DMS153 treated with DMSO at 0.1 percent for 48 hours (cell line): ENCODE results near the gene TXNRD2.

Experiments used
- DNase-seq: peaks from one replicate; lab custom pipeline; 2025; ENCODE audit not compliant: unreplicated experiment; lab: John Stamatoyannopoulos, UW

The TXNRD2 gene

GRCh38 chr22:19980766-19981165 lies 39.1 kb upstream of the TXNRD2 start:
- no peak for DNase-seq

GRCh38 chr22:19979712-19980493 lies 38.3 kb upstream of the TXNRD2 start:
- DNase-seq, result no peak

- DNase-seq, result no peak
Measured at GRCh38 chr22:19978748-19979147, 37.1 kb upstream of the TXNRD2 start.

GRCh38 chr22:19977296-19978243 lies 36.0 kb upstream of the TXNRD2 start:
- DNase-seq, result no peak

GRCh38 chr22:19976671-19977070 lies 35.1 kb upstream of the TXNRD2 start:
- DNase-seq, result no peak

- DNase-seq, result no peak
Measured at GRCh38 chr22:19975707-19976035, 34.1 kb upstream of the TXNRD2 start.

GRCh38 chr22:19974935-19975706 lies 33.5 kb upstream of the TXNRD2 start:
- DNase-seq, result no peak

- peak; percentile 43 for DNase-seq
Measured at GRCh38 chr22:19974268-19974861, 32.7 kb upstream of the TXNRD2 start.

GRCh38 chr22:19973551-19974267 lies 32.1 kb upstream of the TXNRD2 start:
- no peak for DNase-seq

GRCh38 chr22:19972652-19973550 lies 31.3 kb upstream of the TXNRD2 start:
- no peak for DNase-seq

- DNase-seq, result no peak
Measured at GRCh38 chr22:19972251-19972650, 30.6 kb upstream of the TXNRD2 start.

- no peak for DNase-seq
Measured at GRCh38 chr22:19971276-19972124, 29.9 kb upstream of the TXNRD2 start.

- peak; percentile 11 for DNase-seq
Measured at GRCh38 chr22:19970479-19971275, 29.1 kb upstream of the TXNRD2 start.

- no peak for DNase-seq
Measured at GRCh38 chr22:19970031-19970478, 28.4 kb upstream of the TXNRD2 start.

- DNase-seq, result no peak
Measured at GRCh38 chr22:19969141-19969928, 27.7 kb upstream of the TXNRD2 start.

- DNase-seq, result no peak
Measured at GRCh38 chr22:19968450-19968891, 26.9 kb upstream of the TXNRD2 start.
